Fibroblast of skin of back (primary cell): ENCODE data around the gene NSUN4. TPM values are rescaled to one million over a fixed set of nuclear protein-coding genes. Genes with fewer than 3 reads are reported as not detected.
A peak's percentile ranks its signal among the peaks of the same experiment; 100 is the strongest.
"Not testable (repeated sequence)": the region's sequence is repeated elsewhere in the genome, so short reads cannot be mapped to it uniquely, and the experiment has no call there.

Source experiments
- DNase-seq: peaks from one replicate; pipeline ENCODE4 v3.0.0-alpha.2; 2013
- polyA plus RNA-seq, 2 experiments: library from polyadenylated mRNA; unstranded; fragments of 120-200 nt; gene quantifications; one replicate each; pipeline ENCODE4 v1.2.1, GENCODE V29; 2013; ENCODE audit not compliant: insufficient read length in 2 of 2

The NSUN4 gene
- polyA plus RNA-seq (2013, experiment 1 of 2; ENCODE audit: insufficient read length): 14.1 TPM
- 9.1 TPM for polyA plus RNA-seq (2013, experiment 2 of 2; ENCODE audit: insufficient read length)

DNA sequence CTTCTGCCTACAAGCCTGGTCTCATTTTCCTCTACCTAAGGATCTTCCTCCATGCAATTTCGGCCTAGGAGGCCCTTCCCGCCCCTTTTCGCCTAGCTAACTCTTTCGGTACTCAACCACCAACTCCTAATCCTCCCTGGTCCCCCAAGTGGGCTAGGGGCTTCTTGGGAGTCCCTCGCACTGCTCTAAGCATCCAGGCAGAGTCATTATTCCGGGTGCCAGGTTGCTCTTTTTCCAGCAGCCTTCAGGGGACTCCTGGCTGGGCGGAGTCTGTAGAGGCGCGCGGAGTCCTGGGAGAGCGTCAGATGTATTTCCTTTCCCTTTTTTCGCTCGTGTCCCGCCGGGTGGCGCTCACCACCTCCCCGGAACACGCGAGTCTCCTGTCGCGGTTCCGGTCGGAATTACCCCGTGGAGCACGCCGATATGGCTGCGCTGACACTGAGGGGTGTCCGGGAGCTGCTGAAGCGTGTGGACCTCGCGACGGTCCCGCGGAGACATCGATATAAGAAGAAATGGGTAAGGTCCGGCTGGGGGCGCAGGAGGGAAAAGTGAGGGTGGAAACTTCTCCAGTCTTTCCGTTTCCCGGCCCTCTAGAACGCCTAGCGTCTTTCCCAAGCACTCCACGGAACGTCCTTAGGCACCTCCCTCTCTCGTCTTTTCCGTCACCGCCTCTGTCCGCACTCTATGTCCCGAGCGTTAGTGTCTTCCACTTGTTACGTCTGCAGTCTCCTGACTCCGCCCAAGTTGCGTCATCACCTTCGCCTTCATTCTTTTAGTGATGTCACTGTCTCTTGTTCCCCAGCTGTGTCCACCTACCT is at the start of gene NSUN4:
Gene NSUN4, plus strand, starts transcription at position 404 of the 818 bp plus-strand sequence. Its CDS starts 20 bp downstream, at position 424.
- DNase-seq: peak; percentile 94

DNA sequence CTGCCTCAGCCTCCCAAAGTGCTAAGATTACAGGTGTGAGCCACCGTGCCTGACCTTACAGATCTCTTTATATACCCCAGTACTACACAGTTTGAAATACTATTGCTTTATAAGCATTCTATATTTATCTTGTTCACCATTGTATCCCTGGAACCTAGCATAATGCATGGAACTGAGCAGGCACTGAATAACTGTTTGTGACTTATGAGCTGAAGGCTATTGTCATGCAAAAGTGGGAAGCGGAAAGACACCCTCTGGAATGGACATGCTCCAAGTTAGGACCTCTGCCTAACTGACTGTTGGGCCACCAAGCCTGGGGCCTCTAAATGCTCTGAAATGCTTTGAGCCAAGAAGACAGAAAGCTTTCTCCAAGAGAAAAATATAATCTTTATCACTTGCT is 45.3 kb upstream of the NSUN4 start:
- no peak for DNase-seq

DNA sequence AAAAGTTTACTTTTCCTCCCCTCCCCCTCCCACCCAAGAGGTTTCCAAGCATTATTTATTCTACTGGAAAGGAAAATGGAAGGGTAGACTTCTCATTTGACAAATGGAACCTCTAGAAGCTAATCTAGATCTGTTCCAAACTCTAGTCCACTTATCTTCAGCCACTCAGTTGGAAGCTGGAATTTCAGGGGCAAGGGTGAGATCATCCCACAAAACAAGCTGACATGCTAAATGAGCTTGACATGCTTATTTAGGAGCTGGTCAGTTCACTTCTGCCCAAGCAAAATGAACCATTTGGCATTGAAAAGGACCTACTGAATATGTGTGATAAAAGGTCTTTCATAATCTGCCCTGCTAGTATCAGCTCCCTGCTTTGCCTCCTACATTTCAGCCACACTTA is 42.2 kb upstream of the NSUN4 start:
- no peak for DNase-seq

GRCh38 chr1:46300673-46301405 is 39.8 kb upstream of the NSUN4 start:
- DNase-seq: peak; percentile 32

GRCh38 chr1:46301406-46301807 is 39.2 kb upstream of the NSUN4 start:
- no peak for DNase-seq

DNA sequence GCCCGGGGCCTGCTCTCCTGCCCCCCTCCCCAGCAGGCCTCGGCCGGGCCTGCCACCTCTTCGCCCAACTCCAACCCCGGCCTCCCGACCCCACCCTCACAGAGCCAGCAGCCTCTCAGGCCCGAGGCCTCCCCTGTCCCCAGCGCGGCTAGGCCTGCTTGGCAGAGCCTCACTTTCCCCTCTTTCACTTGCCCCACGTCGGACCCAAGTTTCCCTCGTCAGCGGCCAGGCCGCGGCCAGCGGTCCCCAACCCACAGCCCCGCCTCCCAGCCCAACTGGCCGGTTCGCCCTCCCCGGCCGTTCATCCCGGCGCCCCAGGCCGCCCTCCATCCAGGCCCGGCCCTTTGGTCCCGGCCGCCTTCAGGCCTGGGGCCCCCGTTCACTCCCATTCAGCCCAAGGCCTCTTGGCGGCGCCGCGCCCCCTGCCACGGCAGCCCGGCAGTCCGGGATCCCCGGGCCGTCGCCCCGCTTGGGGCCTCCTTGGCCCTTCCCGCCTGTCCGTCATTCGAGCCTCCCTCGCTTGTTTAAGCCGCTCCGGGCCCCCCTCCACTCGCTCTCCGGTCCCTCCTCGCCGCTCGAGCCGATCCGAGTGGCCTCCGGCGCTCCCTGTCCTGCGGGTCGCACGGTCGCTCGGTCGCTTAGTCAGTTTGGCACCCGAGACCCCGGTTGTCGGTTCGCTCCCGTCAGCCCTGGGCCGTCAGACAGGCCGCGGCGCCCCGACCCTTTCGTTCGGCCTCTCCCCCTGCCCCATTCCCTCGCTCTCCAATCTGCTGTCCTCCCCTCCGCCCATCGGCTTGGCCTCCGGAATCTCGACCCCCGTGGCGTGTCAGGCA is 38.6 kb upstream of the NSUN4 start:
- DNase-seq: peak; percentile 62

GRCh38 chr1:46302641-46303037 is 38.0 kb upstream of the NSUN4 start:
- peak; percentile 41 for DNase-seq

DNA sequence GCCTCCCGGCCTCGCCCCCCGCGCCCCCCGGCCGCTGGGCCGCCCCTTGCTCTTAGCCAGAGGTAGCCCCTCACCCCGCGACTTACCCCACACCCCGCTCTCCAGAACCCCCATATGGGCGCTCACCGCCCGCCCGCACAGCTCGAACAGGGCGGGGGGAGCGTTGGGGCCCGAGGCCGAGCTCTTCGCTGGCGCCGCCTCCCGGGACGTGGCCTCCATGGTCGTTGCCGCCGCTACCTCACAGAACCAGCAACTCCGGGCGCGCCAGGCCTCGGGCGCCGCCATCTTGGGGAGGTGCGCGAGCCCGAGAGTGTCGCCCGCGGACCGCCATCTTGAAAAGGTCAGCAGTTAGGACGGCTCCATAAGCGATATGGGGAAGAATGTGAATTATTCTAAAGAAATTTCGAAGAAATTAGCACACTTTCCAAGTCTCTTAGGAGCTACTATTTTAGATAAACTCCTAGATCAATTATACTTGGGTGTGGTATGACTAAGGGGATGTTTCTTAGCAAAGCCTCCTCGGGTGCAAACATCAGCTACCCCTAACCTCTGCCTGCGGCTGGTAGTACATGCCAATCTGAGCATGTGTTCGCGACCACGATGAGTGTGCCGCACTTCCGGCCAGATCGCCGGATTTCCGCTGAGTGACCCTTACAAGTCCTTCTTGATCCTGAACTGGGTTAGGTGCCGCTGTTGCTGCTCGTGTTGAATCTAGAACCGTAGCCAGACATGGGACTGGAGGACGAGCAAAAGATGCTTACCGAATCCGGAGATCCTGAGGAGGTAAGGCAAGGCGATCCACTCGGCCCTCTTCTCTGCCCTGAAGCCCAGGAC is 37.4 kb upstream of the NSUN4 start, which contains the start of the genes LRRC41 and UQCRH:
Gene LRRC41, minus strand, starts transcription at position 579 of the 834 bp plus-strand sequence. Its CDS starts 294 bp downstream, at position 285.
Gene UQCRH, plus strand, starts transcription at position 661 of the 834 bp plus-strand sequence. Its CDS starts 69 bp downstream, at position 730.
- peak; percentile 96 for DNase-seq

- no peak for DNase-seq
These were observed 36.7 kb upstream of the NSUN4 start for GRCh38 chr1:46303872-46304326.

GRCh38 chr1:46306159-46306530 is 34.5 kb upstream of the NSUN4 start:
- DNase-seq: no peak

- DNase-seq: no peak
These were observed 31.0 kb upstream of the NSUN4 start for GRCh38 chr1:46309401-46310159.

- no peak for DNase-seq
These were observed 30.3 kb upstream of the NSUN4 start for GRCh38 chr1:46310321-46310720.

- peak; percentile 87 for DNase-seq
These were observed 24.8 kb upstream of the NSUN4 start for GRCh38 chr1:46315669-46316403.

DNA sequence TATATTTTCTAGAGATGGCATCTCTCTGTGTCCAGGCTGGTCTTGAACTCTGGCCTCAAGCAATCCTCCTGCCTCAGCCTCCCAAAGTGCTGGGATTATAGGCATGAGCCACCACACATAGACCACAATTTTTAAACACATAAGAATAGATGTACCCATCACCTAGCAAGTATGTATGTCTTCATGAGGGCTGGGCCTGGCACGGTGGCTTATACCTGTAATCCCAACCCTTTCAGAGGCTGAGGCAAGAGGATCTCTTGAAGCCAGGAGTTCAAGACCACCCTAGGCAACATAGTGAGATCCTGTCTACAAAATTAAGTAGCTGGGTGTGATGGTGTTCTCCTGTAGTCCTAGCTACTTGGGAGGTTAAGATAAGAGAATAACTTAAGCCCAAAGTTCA is 23.3 kb upstream of the NSUN4 start:
- no peak for DNase-seq

DNA sequence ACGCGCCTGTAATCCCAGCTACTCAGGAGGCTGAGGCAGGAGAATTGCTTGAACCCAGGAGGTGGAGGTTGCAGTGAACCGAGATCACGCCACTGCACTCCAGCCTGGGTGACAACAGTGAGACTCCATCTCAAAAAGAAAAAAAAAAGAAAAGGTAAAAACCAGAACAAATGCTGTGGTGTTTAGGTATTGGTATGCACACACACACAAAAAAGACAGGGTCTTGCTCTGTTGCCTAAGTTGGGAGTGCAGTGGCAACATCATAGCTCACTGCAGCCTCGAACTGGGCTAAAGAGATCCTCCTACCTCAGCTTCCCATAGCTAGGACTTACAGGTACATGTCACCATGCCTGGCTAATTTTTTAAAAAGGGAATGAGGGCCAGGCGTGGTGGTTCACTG is 21.3 kb upstream of the NSUN4 start:
- not testable (repeated sequence) for DNase-seq

- DNase-seq: not testable (repeated sequence)
These were observed 20.4 kb upstream of the NSUN4 start for GRCh38 chr1:46319960-46320914.

DNA sequence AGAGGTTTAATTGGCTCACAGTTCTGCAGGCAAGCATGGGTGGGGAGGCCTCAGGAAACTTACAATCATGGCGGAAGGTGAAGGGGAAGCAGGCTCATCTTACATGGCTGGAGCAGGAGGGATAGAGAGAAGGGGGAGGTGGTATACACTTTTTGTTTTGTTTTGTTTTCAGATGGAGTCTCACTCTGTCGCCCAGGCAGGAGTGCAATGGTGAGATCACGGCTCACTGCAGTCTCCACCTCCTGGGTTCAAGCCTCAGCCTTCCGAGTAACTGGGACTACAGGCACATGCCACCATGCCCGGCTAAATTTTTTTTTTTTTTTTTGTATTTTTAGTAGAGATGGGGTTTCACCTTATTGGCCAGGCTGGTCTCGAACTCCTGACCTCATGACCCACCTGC is 18.4 kb upstream of the NSUN4 start:
- not testable (repeated sequence) for DNase-seq

DNA sequence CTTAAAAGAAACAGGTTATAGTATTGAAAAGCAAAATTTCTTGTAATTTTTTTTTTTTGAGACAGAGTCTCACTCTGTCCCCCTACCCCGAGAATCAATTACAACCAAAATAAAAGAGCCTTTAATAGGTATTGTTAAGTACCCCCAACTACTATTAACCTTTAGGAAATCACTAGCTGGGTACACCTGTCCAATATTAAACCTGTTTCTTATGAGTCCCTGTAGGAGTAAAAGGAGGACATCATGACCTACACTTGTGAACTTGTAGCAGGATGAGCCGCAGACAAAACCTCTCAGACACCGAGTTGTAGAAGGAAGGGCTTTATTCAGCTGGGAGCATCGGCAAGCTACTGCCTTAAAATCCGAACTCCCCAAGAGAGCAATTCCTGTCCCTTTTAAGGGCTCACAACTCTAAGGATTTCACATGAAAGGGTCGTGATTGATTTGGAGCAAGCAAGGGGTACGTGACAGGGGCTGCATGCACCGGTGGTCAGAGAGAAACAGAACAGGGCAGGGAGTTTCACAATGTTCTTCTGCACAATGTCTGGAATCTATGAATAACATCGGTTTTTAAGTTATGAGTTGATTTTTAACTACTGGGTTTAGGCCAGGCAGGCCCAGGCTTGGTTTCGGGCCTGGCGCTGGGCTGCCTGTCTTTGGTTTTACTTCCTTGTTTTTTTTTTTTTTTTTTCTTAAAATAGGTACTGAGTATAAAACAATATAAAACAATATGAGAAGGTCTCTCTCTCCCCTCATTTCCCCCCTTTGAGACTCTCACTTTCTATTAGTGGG is 15.1 kb upstream of the NSUN4 start:
- not testable (repeated sequence) for DNase-seq
